PC-9 (cell line): ENCODE measurements around the gene TMEM132D.

Experiments used
- EZH2 ChIP-seq: fragments of 200-600 bp; sonication (generic); IDR thresholded peaks from 2 replicates; pipeline ENCODE4 v1.8.0; 2017; ENCODE audit warnings: antibody characterized with exemption, low read depth
- TF ChIP-seq, protein P1 (sequence below): fragments of 200-600 bp; sonication (generic); conservative IDR thresholded peaks from 2 replicates; pipeline ENCODE4 v1.6.1; 2017; ENCODE audit warnings: mixed run types, antibody characterized with exemption, mild to moderate bottlenecking, moderate library complexity

- TF ChIP-seq EZH2: no peak
- TF ChIP-seq, protein P1, sequence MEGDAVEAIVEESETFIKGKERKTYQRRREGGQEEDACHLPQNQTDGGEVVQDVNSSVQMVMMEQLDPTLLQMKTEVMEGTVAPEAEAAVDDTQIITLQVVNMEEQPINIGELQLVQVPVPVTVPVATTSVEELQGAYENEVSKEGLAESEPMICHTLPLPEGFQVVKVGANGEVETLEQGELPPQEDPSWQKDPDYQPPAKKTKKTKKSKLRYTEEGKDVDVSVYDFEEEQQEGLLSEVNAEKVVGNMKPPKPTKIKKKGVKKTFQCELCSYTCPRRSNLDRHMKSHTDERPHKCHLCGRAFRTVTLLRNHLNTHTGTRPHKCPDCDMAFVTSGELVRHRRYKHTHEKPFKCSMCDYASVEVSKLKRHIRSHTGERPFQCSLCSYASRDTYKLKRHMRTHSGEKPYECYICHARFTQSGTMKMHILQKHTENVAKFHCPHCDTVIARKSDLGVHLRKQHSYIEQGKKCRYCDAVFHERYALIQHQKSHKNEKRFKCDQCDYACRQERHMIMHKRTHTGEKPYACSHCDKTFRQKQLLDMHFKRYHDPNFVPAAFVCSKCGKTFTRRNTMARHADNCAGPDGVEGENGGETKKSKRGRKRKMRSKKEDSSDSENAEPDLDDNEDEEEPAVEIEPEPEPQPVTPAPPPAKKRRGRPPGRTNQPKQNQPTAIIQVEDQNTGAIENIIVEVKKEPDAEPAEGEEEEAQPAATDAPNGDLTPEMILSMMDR: no peak
These were observed 818.7 kb downstream of the TMEM132D start for GRCh38 chr12:129084875-129085826.
